Sciatic nerve (tissue), 2 donors: ENCODE measurements around the gene SCN4B. TPM values are rescaled to one million over a fixed set of nuclear protein-coding genes. Genes with fewer than 3 reads are reported as not detected.
"Not testable (repeated sequence)": the region's sequence is repeated elsewhere in the genome, so short reads cannot be mapped to it uniquely, and the experiment has no call there.

Experiments
- ATAC-seq: fragments of 200-7000 bp; cut with Tn5 transposase; one replicate; pipeline ENCODE4 v1.9.1; 2020; ENCODE audit warnings: mild to moderate bottlenecking, moderate library complexity
- DNase-seq: peaks from one replicate; pipeline ENCODE4 v3.0.0-alpha.2; 2020; ENCODE audit warnings: low spot score
- intact Hi-C: fragments of 100-400 bp; cut with DNase I; formaldehyde crosslinking; loops from one replicate; pipeline ENCODE4 v1.14.2; 2022
- total RNA-seq: library from RNA; stranded (reverse); fragmentation: NEBNext Ultra II Directional; extraction: Animal tissue kit (Norgen Biotek cat#: 25700); gene quantifications from one replicate; pipeline ENCODE4 v1.2.1, GENCODE V29; 2021
- donor health status: DM: no; HTN: no; CAD: no.
- donor health status: DM: no; HTN: no; CAD: no.

SCN4B gene
- 2.9 TPM for total RNA-seq

- ATAC-seq (peak; percentile 76), DNase-seq (peak; percentile 75)
- intact Hi-C loops: no loop called here
Measured at GRCh38 chr11:118152552-118153471, at the start of gene SCN4B. SCN4B (minus strand) TSS chr11:118152823; CDS start chr11:118152673, 150 bp downstream.

- intact Hi-C loops: loop anchor here (10.0 kb wide), 1 partner anchor 83 kb away; no protein-coding TSS in a partner anchor
- ATAC-seq (no peak), DNase-seq (no peak)
Measured at GRCh38 chr11:118201966-118202365, 49.3 kb upstream of the SCN4B start.

- ATAC-seq (no peak), DNase-seq (no peak)
- intact Hi-C loops: loop anchor here (10.0 kb wide), 1 partner anchor 84 kb away; no protein-coding TSS in a partner anchor
Measured at GRCh38 chr11:118200901-118201680, 48.5 kb upstream of the SCN4B start.

GRCh38 chr11:118200497-118200896, 47.9 kb upstream of the SCN4B start:
- ATAC-seq (no peak), DNase-seq (no peak)
- intact Hi-C loops: loop anchor here (10.0 kb wide), 1 partner anchor 84 kb away; no protein-coding TSS in a partner anchor

- DNase-seq (no peak), ATAC-seq (no peak)
- intact Hi-C loops: no loop called here
Measured at GRCh38 chr11:118199135-118199534, 46.5 kb upstream of the SCN4B start.

- peak; percentile 71 for ATAC-seq
- intact Hi-C loops: no loop called here
- DNase-seq: peak; percentile 85
Measured at GRCh38 chr11:118198370-118198769, 45.7 kb upstream of the SCN4B start.

- DNase-seq: peak; percentile 78
- intact Hi-C loops: no loop called here
- peak; percentile 97 for ATAC-seq
Measured at GRCh38 chr11:118194835-118195627, 42.4 kb upstream of the SCN4B start.

GRCh38 chr11:118193910-118194566, 41.4 kb upstream of the SCN4B start:
- intact Hi-C loops: no loop called here
- no peak for ATAC-seq
- DNase-seq: no peak

- ATAC-seq, DNase-seq, intact Hi-C loops: not testable (repeated sequence)
Measured at GRCh38 chr11:118192817-118193216, 40.2 kb upstream of the SCN4B start.

GRCh38 chr11:118190942-118191506, 38.4 kb upstream of the SCN4B start:
- intact Hi-C loops, DNase-seq, ATAC-seq: not testable (repeated sequence)

GRCh38 chr11:118186346-118187107, 33.9 kb upstream of the SCN4B start:
- no peak for ATAC-seq
- intact Hi-C loops: no loop called here
- no peak for DNase-seq

GRCh38 chr11:118184784-118185579, 32.4 kb upstream of the SCN4B start:
- no peak for ATAC-seq
- intact Hi-C loops: no loop called here

GRCh38 chr11:118183691-118184090, 31.1 kb upstream of the SCN4B start:
- DNase-seq, intact Hi-C loops, ATAC-seq: not testable (repeated sequence)

More at GRCh38 chr11:118184784-118185579, 32.4 kb upstream of the SCN4B start:
- no peak for DNase-seq

GRCh38 chr11:118180300-118180703, 27.7 kb upstream of the SCN4B start:
- intact Hi-C loops: no loop called here
- ATAC-seq (peak; percentile 91), DNase-seq (peak; percentile 78)

GRCh38 chr11:118176778-118177134, 24.1 kb upstream of the SCN4B start:
- intact Hi-C loops: no loop called here
- no peak for DNase-seq
- no peak for ATAC-seq

GRCh38 chr11:118175993-118176777, 23.6 kb upstream of the SCN4B start, which contains the start of gene SCN2B:
SCN2B (minus strand) TSS chr11:118176639; CDS start chr11:118176431, 208 bp downstream.
- peak; percentile 55 for ATAC-seq
- DNase-seq: no peak
- intact Hi-C loops: no loop called here
